Ishikawa (cell line): ENCODE data around the gene DCC.

Experiments used
- CEBPB ChIP-seq: IDR thresholded peaks from 2 replicates; pipeline ENCODE4 v1.6.1; 2012
- CREB1 ChIP-seq: IDR thresholded peaks from 2 replicates; pipeline ENCODE4 v1.6.1; 2012; ENCODE audit warnings: low read depth
- EGR1 ChIP-seq: IDR thresholded peaks from 2 replicates; pipeline ENCODE4 v1.6.1; 2012
- EP300 ChIP-seq: IDR thresholded peaks from 2 replicates; pipeline ENCODE4 v1.6.1; 2012; ENCODE audit warnings: borderline replicate concordance
- FOXM1 ChIP-seq: IDR thresholded peaks from 2 replicates; pipeline ENCODE4 v1.6.1; 2012; ENCODE audit warnings: low read depth, borderline replicate concordance
- NFIC ChIP-seq: IDR thresholded peaks from 2 replicates; pipeline ENCODE4 v1.6.1; 2012
- RAD21 ChIP-seq: IDR thresholded peaks from 2 replicates; pipeline ENCODE4 v1.6.1; 2012; ENCODE audit warnings: low read depth
- REST ChIP-seq: IDR thresholded peaks from 2 replicates; pipeline ENCODE4 v1.6.1; 2012; ENCODE audit warnings: low read depth, mild to moderate bottlenecking
- TAF1 ChIP-seq: IDR thresholded peaks from 2 replicates; pipeline ENCODE4 v1.6.1; 2012; ENCODE audit warnings: low read depth, mild to moderate bottlenecking
- TCF12 ChIP-seq: IDR thresholded peaks from 2 replicates; pipeline ENCODE4 v1.6.1; 2012; ENCODE audit warnings: low read depth
- TEAD4 ChIP-seq: IDR thresholded peaks from 2 replicates; pipeline ENCODE4 v1.6.1; 2012
- YY1 ChIP-seq: IDR thresholded peaks from 2 replicates; pipeline ENCODE4 v1.6.1; 2012; ENCODE audit warnings: low read depth
- ZBTB7A ChIP-seq: IDR thresholded peaks from 2 replicates; pipeline ENCODE4 v1.6.1; 2012; ENCODE audit warnings: low read depth
- TF ChIP-seq, protein P1 (sequence below): IDR thresholded peaks from 2 replicates; pipeline ENCODE4 v1.6.1; 2012
- TF ChIP-seq, protein P2 (sequence below): IDR thresholded peaks from 2 replicates; pipeline ENCODE4 v1.6.1; 2012

Gene DCC

GRCh38 chr18:52750995-52751394, 411.0 kb downstream of the DCC start:
- TF ChIP-seq, protein P1, sequence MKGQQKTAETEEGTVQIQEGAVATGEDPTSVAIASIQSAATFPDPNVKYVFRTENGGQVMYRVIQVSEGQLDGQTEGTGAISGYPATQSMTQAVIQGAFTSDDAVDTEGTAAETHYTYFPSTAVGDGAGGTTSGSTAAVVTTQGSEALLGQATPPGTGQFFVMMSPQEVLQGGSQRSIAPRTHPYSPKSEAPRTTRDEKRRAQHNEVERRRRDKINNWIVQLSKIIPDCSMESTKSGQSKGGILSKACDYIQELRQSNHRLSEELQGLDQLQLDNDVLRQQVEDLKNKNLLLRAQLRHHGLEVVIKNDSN: no peak
- no peak for TF ChIP-seq EGR1
- no peak for TF ChIP-seq RAD21

DNA sequence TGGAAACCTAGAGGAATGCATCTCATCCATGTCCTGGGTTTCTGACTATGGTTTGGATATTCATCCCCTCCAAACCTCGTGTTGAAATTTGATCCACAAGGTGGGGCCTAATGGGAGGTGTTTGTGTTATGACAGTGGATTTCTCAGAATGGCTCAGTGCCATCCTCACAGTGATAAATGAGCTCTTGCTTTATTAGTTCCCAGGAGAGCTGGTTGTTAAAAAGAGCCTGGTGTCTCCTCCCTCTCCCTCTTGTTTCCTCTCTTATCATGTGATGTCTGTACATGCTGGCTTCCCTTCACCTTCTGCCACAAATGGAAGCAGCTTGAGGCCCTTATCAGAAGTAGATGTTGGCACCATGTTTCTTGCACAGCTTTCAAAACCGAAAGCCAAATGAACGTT, 424.3 kb downstream of the DCC start:
- TF ChIP-seq TEAD4 (no peak), NFIC (no peak), FOXM1 (no peak), REST (no peak), RAD21 (no peak), EGR1 (no peak), TCF12 (no peak), CREB1 (no peak), YY1 (no peak), TAF1 (no peak), ZBTB7A (no peak)
- TF ChIP-seq, protein P2, sequence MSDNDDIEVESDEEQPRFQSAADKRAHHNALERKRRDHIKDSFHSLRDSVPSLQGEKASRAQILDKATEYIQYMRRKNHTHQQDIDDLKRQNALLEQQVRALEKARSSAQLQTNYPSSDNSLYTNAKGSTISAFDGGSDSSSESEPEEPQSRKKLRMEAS: no peak
- TF ChIP-seq, protein P1: no peak

- TF ChIP-seq TAF1 (no peak), CEBPB (no peak)
Measured at GRCh38 chr18:52766002-52766545, 426.1 kb downstream of the DCC start.

DNA sequence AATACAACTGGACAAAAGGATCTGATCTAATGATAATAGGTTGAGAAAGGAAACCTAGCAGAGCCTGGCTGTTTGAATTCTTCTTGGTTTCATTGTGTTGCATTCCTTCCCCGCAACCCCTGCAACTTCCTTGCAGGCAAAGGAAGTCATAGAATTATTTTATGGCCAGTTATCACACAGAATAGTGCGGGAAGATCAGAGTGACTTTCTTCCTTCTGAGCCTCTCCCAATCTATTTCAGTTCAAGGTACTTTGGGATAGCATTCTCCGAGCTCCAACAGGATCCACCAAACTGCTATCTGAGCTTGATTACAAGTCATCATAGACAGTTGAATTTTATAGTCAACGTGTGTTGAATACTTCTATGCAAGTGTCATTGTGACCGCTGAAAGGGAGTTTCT, 441.1 kb downstream of the DCC start:
- TF ChIP-seq REST (no peak), TEAD4 (no peak), EGR1 (no peak), TAF1 (no peak), YY1 (no peak), FOXM1 (no peak), TCF12 (no peak), ZBTB7A (no peak), EP300 (no peak), CREB1 (no peak), NFIC (no peak), RAD21 (no peak), CEBPB (no peak)
- TF ChIP-seq, protein P1: no peak
- TF ChIP-seq, protein P2: no peak

DNA sequence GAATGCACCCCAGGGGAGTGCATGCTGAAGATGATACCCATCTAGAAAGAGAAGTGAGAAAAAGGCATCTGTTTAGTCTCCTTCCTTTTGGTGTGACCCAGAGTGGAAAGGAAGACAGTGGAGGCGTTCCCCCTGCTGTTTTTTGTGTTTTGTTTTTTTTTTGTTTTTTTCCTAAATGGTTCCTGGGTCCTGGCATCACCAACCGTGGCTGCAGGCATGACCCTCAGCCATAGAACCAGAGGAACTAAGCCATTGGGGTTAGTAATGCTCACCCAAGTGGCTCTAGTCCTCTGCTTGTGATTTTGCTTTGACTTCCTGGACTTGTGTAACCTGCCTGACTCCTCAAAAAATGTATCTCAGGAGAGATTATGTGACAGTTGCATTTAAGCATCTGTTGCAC, 451.3 kb downstream of the DCC start:
- no peak for TF ChIP-seq EGR1
- TF ChIP-seq RAD21: no peak
- no peak for TF ChIP-seq REST
- TF ChIP-seq EP300: no peak
- TF ChIP-seq ZBTB7A: no peak
- TF ChIP-seq TEAD4: no peak
- no peak for TF ChIP-seq FOXM1
- no peak for TF ChIP-seq TCF12
